OCI-M2 (cell line): ENCODE results near the gene VWA7.
A peak's percentile ranks its signal among the peaks of the same experiment; 100 is the strongest.
"Not testable (repeated sequence)": the region's sequence is repeated elsewhere in the genome, so short reads cannot be mapped to it uniquely, and the experiment has no call there.

ENCODE experiments used
- DNase-seq: peaks from one replicate; lab custom pipeline; 2025; ENCODE audit not compliant: unreplicated experiment; lab: John Stamatoyannopoulos, UW

VWA7 gene

GRCh38 chr6:31801031-31801927, 24.2 kb upstream of the VWA7 start:
- DNase-seq: not testable (repeated sequence)

GRCh38 chr6:31799781-31800180, 22.7 kb upstream of the VWA7 start:
- no peak for DNase-seq

GRCh38 chr6:31797588-31797987, 20.5 kb upstream of the VWA7 start:
- no peak for DNase-seq

GRCh38 chr6:31796993-31797385, 19.9 kb upstream of the VWA7 start:
- DNase-seq: no peak

GRCh38 chr6:31795616-31796298, 18.6 kb upstream of the VWA7 start, which contains the start of gene VARS1:
TSS of gene VARS1 (minus strand) at chr6:31795752. CDS start at chr6:31795217, 535 bp downstream.
- DNase-seq: peak; percentile 40

- no peak for DNase-seq
Measured at GRCh38 chr6:31794866-31795615, 17.9 kb upstream of the VWA7 start.

GRCh38 chr6:31794294-31794865, 17.3 kb upstream of the VWA7 start:
- DNase-seq: no peak

GRCh38 chr6:31793927-31794245, 16.8 kb upstream of the VWA7 start:
- DNase-seq: not testable (repeated sequence)

- no peak for DNase-seq
Measured at GRCh38 chr6:31792761-31793171, 15.6 kb upstream of the VWA7 start.

- DNase-seq: no peak
Measured at GRCh38 chr6:31792090-31792374, 14.9 kb upstream of the VWA7 start.

- peak; percentile 67 for DNase-seq
Measured at GRCh38 chr6:31791324-31792089, 14.4 kb upstream of the VWA7 start.

- no peak for DNase-seq
Measured at GRCh38 chr6:31785475-31785874, 8.3 kb upstream of the VWA7 start.

GRCh38 chr6:31784098-31784925, 7.2 kb upstream of the VWA7 start:
- no peak for DNase-seq

GRCh38 chr6:31782126-31782855, 5.2 kb upstream of the VWA7 start:
- DNase-seq: no peak

- no peak for DNase-seq
Measured at GRCh38 chr6:31781244-31782125, 4.4 kb upstream of the VWA7 start.

- no peak for DNase-seq
Measured at GRCh38 chr6:31780507-31781243, 3.5 kb upstream of the VWA7 start.

- DNase-seq: no peak
Measured at GRCh38 chr6:31779908-31780307, 2.8 kb upstream of the VWA7 start.
